Measurements from ENCODE around the gene THSD7B.

The THSD7B gene

GRCh38 chr2:137708311-137708710, 943.0 kb downstream of the THSD7B start:
- DNase-seq, result no peak

GRCh38 chr2:137715731-137716191, 950.4 kb downstream of the THSD7B start:
- no peak for DNase-seq

GRCh38 chr2:137718786-137719185, 953.4 kb downstream of the THSD7B start:
- DNase-seq, result no peak

GRCh38 chr2:137721733-137722132, 956.4 kb downstream of the THSD7B start:
- DNase-seq, result no peak

- DNase-seq, result no peak
Measured at GRCh38 chr2:137724912-137725311, 959.6 kb downstream of the THSD7B start.

Data from NCI-H1694 (cell line).